ENCODE measurements around the gene ARF1. TPM values are rescaled to one million over a fixed set of nuclear protein-coding genes. Genes with fewer than 3 reads are reported as not detected.

Gene ARF1
- total RNA-seq, 1 experiment from 2014 or later, result 395 TPM

GRCh38 chr1:228136901-228137300, 54.4 kb downstream of the ARF1 start:
- H3K4me1 ChIP-seq (ENCODE audit: insufficient read depth, low read length, poor library complexity, severe bottlenecking), result peaks cover 3% of the 10 kb centered on the region
- no peak overlapping the region for H3K4me3 ChIP-seq (ENCODE audit: low read depth, low read length, poor library complexity, severe bottlenecking)
- DNase-seq (ENCODE audit: low spot score), result no peak
- no peak overlapping the region for H3K27ac ChIP-seq (ENCODE audit: low read depth, low read length, poor library complexity, severe bottlenecking)
- peaks cover 29% of the 10 kb centered on the region for H3K27me3 ChIP-seq (replicated peaks; ENCODE audit: insufficient read depth, low read depth, low read length, poor library complexity)
- TF ChIP-seq CTCF (conservative IDR thresholded peaks at IDR 0.05; ENCODE audit: low read depth, low read length) (no peak), EZH2 (IDR thresholded peaks at IDR 0.05; ENCODE audit: borderline replicate concordance, low read depth, low read length, poor library complexity, severe bottlenecking) (no peak)
- ChIA-PET CTCF (no interaction called here), POLR2A (ENCODE audit: low non-redundant PET) (no interaction called here)
- intact Hi-C loops (cut with micrococcal nuclease; ENCODE audit: unreplicated experiment), result no loop called here
- BruUV-seq (replicated peaks), result no TSS peak
- no peaks in the 10 kb centered on the region for H3K36me3 ChIP-seq (ENCODE audit: insufficient read depth, low read length, poor library complexity, severe bottlenecking)
- H3K9me3 ChIP-seq (ENCODE audit: low read depth, low read length, poor library complexity, severe bottlenecking), result no peaks in the 10 kb centered on the region

- H3K9me3 ChIP-seq (ENCODE audit: low read depth, low read length, poor library complexity, severe bottlenecking), result no peaks in the 10 kb centered on the region
- intact Hi-C loops (cut with micrococcal nuclease; ENCODE audit: unreplicated experiment), result no loop called here
- peaks cover 18% of the 10 kb centered on the region for H3K4me1 ChIP-seq (ENCODE audit: insufficient read depth, low read length, poor library complexity, severe bottlenecking)
- CTCF ChIA-PET, result no interaction called here
- POLR2A ChIA-PET (ENCODE audit: low non-redundant PET), result no interaction called here
- TF ChIP-seq EZH2 (IDR thresholded peaks at IDR 0.05; ENCODE audit: borderline replicate concordance, low read depth, low read length, poor library complexity, severe bottlenecking), result no peak
- no peak for TF ChIP-seq CTCF (conservative IDR thresholded peaks at IDR 0.05; ENCODE audit: low read depth, low read length)
- H3K27ac ChIP-seq (ENCODE audit: low read depth, low read length, poor library complexity, severe bottlenecking), result peak overlapping the region; percentile 92
- no peak for DNase-seq (ENCODE audit: low spot score)
- H3K27me3 ChIP-seq (replicated peaks; ENCODE audit: insufficient read depth, low read depth, low read length, poor library complexity), result peaks cover 20% of the 10 kb centered on the region
- no TSS peak for BruUV-seq (replicated peaks)
- peak overlapping the region; percentile 87 for H3K4me3 ChIP-seq (ENCODE audit: low read depth, low read length, poor library complexity, severe bottlenecking)
- no peaks in the 10 kb centered on the region for H3K36me3 ChIP-seq (ENCODE audit: insufficient read depth, low read length, poor library complexity, severe bottlenecking)
Measured at GRCh38 chr1:228139406-228139930, 57.0 kb downstream of the ARF1 start.

GRCh38 chr1:228139931-228140723, 57.6 kb downstream of the ARF1 start, which contains the start of gene GUK1:
Gene GUK1, plus strand, starts transcription at chr1:228140279. Its CDS starts 24 bp downstream, at chr1:228140303.
- CTCF ChIA-PET, result no interaction called here
- H3K27ac ChIP-seq (ENCODE audit: low read depth, low read length, poor library complexity, severe bottlenecking), result peak within 1 kb of the TSS; percentile 92
- TF ChIP-seq EZH2 (IDR thresholded peaks at IDR 0.05; ENCODE audit: borderline replicate concordance, low read depth, low read length, poor library complexity, severe bottlenecking), result no peak
- no peak; the same call in 1 of the 2 replicates for TF ChIP-seq CTCF (conservative IDR thresholded peaks at IDR 0.05; ENCODE audit: low read depth, low read length)
- H3K4me1 ChIP-seq (ENCODE audit: insufficient read depth, low read length, poor library complexity, severe bottlenecking), result peaks cover 18% of the 10 kb centered on the region
- peak within 1 kb of the TSS; percentile 87 for H3K4me3 ChIP-seq (ENCODE audit: low read depth, low read length, poor library complexity, severe bottlenecking)
- intact Hi-C loops (cut with micrococcal nuclease; ENCODE audit: unreplicated experiment), result loop anchor here (1.0 kb wide), 1 partner anchor 31 kb away; the partner anchor contains the start of gene MRPL55
- TSS peak; percentile 76 for BruUV-seq (replicated peaks)
- peak; percentile 99 for DNase-seq (ENCODE audit: low spot score)
- POLR2A ChIA-PET (ENCODE audit: low non-redundant PET), result no interaction called here
- H3K36me3 ChIP-seq (ENCODE audit: insufficient read depth, low read length, poor library complexity, severe bottlenecking), result no peaks in the 10 kb centered on the region
- H3K9me3 ChIP-seq (ENCODE audit: low read depth, low read length, poor library complexity, severe bottlenecking), result no peaks in the 10 kb centered on the region
- peaks cover 14% of the 10 kb centered on the region for H3K27me3 ChIP-seq (replicated peaks; ENCODE audit: insufficient read depth, low read depth, low read length, poor library complexity)
